ENCODE data around the gene HTT.

Gene HTT

GRCh38 chr4:3205995-3206394, 131.5 kb downstream of the HTT start:
- no peak for DNase-seq

DNA sequence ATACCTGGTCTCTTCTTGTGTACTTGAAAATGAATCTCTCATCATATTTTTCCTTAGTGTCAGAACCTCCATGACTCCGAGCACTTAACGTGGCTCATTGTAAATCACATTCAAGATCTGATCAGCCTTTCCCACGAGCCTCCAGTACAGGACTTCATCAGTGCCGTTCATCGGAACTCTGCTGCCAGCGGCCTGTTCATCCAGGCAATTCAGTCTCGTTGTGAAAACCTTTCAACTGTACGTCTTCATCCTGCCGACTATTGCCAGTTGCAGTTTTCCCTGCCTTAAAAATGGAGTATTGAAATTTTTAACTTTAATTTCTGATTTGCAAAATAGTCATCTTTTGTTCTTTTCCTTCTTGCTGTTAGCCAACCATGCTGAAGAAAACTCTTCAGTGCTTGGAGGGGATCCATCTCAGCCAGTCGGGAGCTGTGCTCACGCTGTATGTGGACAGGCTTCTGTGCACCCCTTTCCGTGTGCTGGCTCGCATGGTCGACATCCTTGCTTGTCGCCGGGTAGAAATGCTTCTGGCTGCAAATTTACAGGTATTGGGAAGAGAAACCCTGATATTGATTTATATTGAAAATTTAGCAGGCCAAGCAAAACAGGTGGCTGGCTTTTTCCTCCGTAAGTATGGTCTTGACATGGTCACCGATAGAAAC, 132.1 kb downstream of the HTT start:
- DNase-seq: no peak

DNA sequence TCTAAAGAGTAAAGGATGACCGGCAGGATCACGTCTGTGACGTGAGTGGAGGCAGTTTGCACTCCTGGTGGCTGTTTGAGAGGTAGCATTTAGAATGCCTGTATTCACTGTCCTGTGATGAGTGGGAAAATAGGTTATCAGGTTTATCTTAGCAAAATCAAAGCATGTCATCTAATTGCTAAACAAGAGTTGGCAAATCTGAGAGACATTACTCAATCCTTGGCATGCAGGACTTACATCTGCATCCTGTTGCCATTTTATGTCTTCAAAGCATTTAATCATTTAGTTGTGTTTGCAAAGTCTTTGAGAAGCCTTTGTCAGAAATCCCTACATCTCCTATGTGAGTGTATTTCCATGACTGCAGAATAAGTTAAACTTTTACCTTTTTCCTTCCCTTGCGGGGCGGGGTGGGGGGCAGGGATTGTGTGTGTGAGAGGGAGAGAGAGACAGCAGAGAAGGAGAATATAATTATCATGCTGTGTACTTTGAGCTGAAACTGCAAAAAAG, 133.1 kb downstream of the HTT start:
- DNase-seq: no peak

DNA sequence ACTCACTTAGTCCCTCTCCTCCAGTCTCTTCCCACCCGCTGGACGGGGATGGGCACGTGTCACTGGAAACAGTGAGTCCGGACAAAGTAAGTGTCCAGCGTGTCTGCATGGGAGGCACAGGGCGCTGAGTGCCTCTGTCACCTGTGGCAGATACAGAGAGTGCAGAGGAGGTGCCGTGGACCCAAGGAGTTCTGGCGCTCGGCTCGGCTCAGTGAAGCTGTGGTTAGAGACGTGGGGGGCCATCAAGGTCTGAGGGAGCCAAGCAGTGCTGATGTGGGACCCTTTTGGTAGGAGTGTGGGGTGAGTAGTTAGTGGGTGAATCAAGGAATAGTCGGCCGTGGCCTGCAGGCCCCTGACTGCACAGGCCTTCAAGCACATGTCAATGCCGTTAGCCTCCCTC, 134.3 kb downstream of the HTT start:
- no peak for DNase-seq

- DNase-seq: no peak
These were observed 135.3 kb downstream of the HTT start for GRCh38 chr4:3209551-3210325.

GRCh38 chr4:3210467-3210866, 136.0 kb downstream of the HTT start:
- no peak for DNase-seq

DNA sequence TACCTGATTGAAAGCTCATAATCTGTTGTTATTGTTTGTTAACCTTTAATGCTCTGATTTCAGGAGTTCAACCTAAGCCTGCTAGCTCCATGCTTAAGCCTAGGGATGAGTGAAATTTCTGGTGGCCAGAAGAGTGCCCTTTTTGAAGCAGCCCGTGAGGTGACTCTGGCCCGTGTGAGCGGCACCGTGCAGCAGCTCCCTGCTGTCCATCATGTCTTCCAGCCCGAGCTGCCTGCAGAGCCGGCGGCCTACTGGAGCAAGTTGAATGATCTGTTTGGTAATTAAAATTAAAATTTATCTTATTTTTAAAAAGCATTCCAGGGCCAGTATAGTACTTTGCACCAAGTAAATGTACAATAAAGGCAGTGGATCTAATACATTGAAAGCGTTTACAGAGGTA, 137.4 kb downstream of the HTT start:
- no peak for DNase-seq

GRCh38 chr4:3212391-3213105, 138.1 kb downstream of the HTT start:
- no peak for DNase-seq

- DNase-seq: no peak
These were observed 138.6 kb downstream of the HTT start for GRCh38 chr4:3213106-3213425.

DNA sequence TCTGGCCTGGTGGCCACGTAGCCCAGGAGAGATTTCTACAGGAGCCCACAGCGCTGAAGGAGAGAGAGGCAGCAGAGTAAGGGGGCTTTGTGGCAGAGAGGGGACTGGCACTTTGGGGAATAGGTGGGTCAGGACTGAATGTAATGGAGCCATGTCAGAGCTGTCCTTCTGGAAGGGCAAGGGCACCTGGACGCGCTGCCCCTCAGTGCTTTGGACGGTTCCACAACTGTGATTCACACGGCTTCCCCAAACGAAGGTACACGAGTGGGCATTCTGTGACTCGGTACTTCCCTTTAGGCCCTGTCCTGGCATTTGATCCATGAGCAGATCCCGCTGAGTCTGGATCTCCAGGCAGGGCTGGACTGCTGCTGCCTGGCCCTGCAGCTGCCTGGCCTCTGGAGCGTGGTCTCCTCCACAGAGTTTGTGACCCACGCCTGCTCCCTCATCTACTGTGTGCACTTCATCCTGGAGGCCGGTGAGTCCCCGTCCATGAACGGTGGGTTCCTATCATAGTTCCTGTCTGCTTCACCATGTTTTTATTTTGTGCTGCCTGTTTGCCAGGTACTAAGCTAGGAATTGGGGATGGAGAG, 139.3 kb downstream of the HTT start:
- DNase-seq: no peak

DNA sequence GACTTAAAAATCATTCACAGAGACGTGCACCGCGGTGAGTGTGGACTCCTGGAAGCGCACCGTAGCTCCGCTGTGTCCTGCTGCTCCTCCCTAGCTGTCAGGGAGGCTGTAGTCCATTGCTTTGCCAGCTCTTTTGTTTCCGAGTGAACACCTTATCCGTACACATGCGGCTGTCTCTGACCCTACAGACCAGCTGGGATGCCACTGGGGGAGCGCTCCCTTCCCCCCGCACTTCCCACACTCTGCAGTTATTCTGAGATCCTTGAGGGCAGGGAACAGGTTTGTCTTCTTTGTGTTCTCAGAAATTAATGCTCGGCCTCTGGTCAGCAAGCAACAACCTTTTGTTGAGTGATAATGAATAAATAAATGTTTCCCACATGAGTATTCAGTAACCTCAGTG, 140.8 kb downstream of the HTT start:
- no peak for DNase-seq

GRCh38 chr4:3215733-3216132, 141.3 kb downstream of the HTT start:
- DNase-seq: no peak

DNA sequence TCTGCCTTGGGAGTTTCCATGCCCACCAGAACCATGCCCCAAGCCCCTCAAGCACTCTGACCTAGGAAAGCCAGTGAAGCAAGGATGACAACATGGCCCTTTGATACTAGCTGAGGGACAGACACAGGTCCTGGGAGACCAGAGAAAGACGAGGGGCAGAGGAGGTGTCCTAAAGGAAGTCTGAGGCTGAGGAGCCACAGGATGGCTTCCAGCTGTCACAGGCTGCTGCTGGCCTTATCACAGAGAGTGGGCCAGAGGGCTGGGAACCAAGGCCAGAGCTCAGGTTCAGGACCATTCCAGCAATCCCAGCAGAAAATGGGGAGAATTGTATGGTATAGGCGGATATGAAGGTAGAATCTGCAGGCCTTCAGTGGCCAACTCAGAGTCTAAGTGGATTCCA, 142.8 kb downstream of the HTT start:
- DNase-seq: no peak

DNA sequence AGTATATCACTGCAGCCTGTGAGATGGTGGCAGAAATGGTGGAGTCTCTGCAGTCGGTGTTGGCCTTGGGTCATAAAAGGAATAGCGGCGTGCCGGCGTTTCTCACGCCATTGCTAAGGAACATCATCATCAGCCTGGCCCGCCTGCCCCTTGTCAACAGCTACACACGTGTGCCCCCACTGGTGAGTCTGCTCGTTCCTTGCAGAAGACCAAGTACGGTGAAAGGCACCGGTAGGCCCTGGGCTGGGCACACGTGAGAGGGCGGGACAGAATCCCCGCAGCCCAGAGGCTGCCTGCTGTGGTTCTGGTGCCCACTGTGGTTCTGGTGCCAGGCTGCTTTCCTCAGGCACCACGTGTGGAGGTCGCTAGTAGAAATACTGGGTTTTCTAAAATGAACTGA, 143.3 kb downstream of the HTT start:
- no peak for DNase-seq

DNA sequence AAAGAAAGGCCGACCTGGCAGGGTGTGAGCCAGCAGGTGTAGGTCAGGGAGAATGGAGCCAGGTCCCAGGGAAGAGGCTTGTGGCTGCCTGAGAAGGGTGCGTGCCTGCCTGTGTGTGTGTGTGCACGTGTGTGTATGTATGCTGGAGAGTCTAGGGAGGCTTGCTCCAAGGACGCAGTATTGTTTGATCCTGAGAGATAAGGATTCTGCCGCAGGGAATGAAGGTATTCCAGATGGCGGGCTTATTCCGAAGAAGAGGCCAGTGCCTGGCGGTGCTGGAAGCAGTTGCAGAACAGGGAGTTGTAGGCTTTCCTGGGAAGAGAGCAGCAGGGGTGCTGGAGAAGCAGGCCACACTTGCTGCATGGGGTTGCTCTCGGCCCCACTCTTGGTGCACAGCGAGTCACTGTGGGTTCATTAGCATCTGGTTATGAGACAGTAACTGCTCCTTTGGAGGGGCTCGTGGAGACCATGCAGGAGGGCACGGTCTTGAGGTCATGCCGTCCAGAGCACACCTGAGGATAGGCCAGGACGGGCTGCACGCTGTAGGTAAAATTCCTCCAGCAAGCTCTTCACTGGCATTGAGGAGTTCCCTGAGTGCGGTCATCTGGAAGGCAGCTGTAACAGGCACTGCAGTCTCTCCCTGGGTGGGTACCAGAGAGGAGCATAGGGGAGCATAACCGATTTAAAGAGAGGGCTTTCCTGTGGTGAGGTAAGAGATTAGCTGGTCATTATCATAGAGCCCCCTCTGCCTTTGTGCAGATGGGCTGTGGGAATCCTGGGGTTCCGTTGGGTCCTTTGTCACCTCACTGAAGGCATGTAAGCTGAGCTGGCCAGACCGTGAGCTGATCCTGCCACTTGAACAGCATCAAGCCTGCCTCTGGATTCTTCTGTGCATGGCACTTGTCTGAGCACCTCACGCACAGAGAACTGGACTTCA, 144.6 kb downstream of the HTT start:
- no peak for DNase-seq

GRCh38 chr4:3219761-3220475, 145.4 kb downstream of the HTT start:
- no peak for DNase-seq

- DNase-seq: no peak
These were observed 146.1 kb downstream of the HTT start for GRCh38 chr4:3220476-3221183.

- no peak for DNase-seq
These were observed 146.7 kb downstream of the HTT start for GRCh38 chr4:3221184-3221494.

DNA sequence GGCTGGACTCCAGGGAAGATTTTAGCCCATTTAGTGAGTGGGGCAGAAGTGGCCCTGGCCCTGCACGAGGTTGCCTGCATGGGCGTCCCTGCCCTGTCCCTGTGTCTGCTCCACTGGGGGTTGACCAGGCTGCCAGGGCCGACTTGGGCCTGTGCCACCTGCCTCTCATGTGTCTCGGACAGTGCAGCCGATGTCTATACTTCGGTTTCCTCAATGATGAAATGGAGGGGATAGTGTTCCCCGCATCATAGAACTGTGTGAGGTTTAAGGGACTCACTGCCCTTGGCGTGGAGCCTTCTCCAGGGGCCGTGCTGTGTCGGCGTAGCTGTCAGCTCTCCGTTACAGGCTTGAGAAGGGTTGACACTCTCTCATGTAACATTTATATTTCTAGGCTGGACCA, 147.5 kb downstream of the HTT start:
- no peak for DNase-seq

GRCh38 chr4:3223346-3223745, 148.9 kb downstream of the HTT start:
- no peak for DNase-seq
